Lung (tissue), 12 donors: ENCODE measurements around the gene CTXN1. TPM values are rescaled to one million over a fixed set of nuclear protein-coding genes. Genes with fewer than 3 reads are reported as not detected.

Experiments used
- ATAC-seq: fragments of 200-7000 bp; cut with Tn5 transposase; one replicate; pipeline ENCODE4 v1.9.1; 2020; ENCODE audit warnings: moderate number of reproducible peaks; ENCODE audit not compliant: insufficient read depth, low FRiP score
- DNase-seq, 3 donors: peaks; one replicate each; pipeline ENCODE4 v3.0.0-alpha.2; 2013 to 2017
- H3K27ac ChIP-seq, 2 donors: one replicate each; pipeline ENCODE4 v1.5.1; 2013; ENCODE audit warnings: mild to moderate bottlenecking in 2 of 2, moderate library complexity in 2 of 2, control low read depth in 1 of 2, inconsistent platforms in 1 of 2, low read depth in 1 of 2, low read length in 1 of 2
- H3K27me3 ChIP-seq, 3 donors: one replicate each; pipeline ENCODE4 v1.5.1; 2013; ENCODE audit warnings: low read length in 2 of 3; ENCODE audit not compliant: control insufficient read depth in 3 of 3, insufficient read depth in 3 of 3
- H3K36me3 ChIP-seq, 4 donors: one replicate each; pipeline ENCODE4 v1.5.1; 2013; ENCODE audit warnings: low read length in 4 of 4, mild to moderate bottlenecking in 1 of 4, moderate library complexity in 1 of 4; ENCODE audit not compliant: control insufficient read depth in 4 of 4, insufficient read depth in 4 of 4
- H3K4me1 ChIP-seq, 5 donors: one replicate each; pipeline ENCODE4 v1.5.1; 2013; ENCODE audit warnings: low read length in 5 of 5, mild to moderate bottlenecking in 2 of 5, moderate library complexity in 1 of 5; ENCODE audit not compliant: control insufficient read depth in 5 of 5, insufficient read depth in 5 of 5
- H3K4me3 ChIP-seq: one replicate; pipeline ENCODE4 v1.5.1; 2013; ENCODE audit warnings: mild to moderate bottlenecking, control low read depth, moderate library complexity
- H3K9ac ChIP-seq, 2 donors: one replicate each; pipeline ENCODE4 v1.5.1; 2013; ENCODE audit warnings: low read length in 2 of 2, control low read depth in 1 of 2; ENCODE audit not compliant: insufficient read depth in 1 of 2
- H3K9me3 ChIP-seq, 4 donors: one replicate each; pipeline ENCODE4 v1.5.1; 2013; ENCODE audit warnings: low read length in 3 of 4, mild to moderate bottlenecking in 1 of 4, moderate library complexity in 1 of 4; ENCODE audit not compliant: control insufficient read depth in 4 of 4, insufficient read depth in 3 of 4
- CTCF ChIP-seq: IDR thresholded peaks from 2 replicates; pipeline ENCODE4 v1.5.1; 2012; ENCODE audit warnings: mild to moderate bottlenecking; ENCODE audit errors: control extremely low read depth, extremely low read depth
- WGBS, 2 donors: extraction: QIAGEN DNeasy Blood & Tissue Kit; methylation state at CpG; one replicate each; pipeline ENCODE4 v1.1.7; 2013; 5-methylcytosine and 5-hydroxymethylcytosine counted together
- polyA plus RNA-seq, 2 donors: library from polyadenylated mRNA; stranded (reverse); fragments of 200-250 nt; gene quantifications; one replicate each; pipeline ENCODE4 v1.2.1, GENCODE V29; 2013
- total RNA-seq, 2 donors: library from RNA; depleted of rRNA in 1 of 2; stranded (reverse); fragments of >200 nt in 1 of 2; gene quantifications; one replicate each; pipeline ENCODE4 v1.2.1, GENCODE V29; 2014 to 2021
- donor health status: control.
- donor health status: control.
- donor health status: Bipolar disorder and iron deficiency.
- donor health status: healthy.
- donor health status: DM: yes; HTN: yes; CAD: no.

Gene CTXN1
- total and polyA plus RNA-seq, 4 donors, result 4.3 to 25.9 (median 6.9) TPM

DNA sequence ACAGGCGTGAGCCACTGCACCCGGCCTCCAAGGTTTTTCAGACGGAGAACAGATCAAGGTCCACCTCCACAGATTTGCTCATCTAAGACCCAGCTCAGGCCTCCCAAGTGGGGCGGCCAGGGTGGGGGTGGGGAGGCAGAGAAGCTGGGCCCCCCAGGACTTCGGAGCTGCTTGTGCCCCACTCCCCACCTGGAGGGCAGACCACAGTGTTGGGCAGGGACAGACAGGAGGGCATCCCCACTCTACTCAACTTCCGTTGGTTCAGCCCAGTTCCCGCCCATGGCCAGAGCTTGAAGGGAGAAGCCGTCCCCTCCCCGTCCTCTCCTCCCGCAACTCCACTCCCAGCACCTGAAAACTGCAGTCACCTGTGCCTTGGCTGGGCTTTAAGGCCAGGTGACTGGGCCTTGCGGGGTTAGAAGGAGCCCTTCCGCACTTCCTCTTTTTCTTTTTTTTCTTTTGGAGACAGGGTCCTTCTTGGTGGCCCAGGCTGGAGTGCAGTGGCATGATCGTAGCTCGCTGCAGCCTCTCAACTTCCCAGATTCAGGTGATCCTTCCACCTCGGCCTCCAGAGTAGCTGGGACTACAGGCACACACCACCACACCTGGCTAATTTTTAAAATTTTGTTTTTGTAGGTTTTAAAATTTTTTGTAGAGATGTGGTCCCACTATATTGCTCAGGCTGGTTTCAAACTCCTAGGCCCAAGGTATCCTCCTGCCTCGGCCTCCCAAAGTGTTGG is 38.4 kb downstream of the CTXN1 start:
- Histone ChIP-seq H3K9me3 (no peaks in the 10 kb centered on the region), H3K4me1 (no peaks in the 10 kb centered on the region), H3K27ac (no peak overlapping the region), H3K36me3 (no peaks in the 10 kb centered on the region), H3K27me3 (no peaks in the 10 kb centered on the region), H3K9ac (no peak overlapping the region), H3K4me3 (no peak overlapping the region)
- WGBS, 2 donors, result 77 to 80% methylated on average over 16 of the region's 16 CpGs
- TF ChIP-seq CTCF, result no peak
- DNase-seq (no peak), ATAC-seq (no peak)

DNA sequence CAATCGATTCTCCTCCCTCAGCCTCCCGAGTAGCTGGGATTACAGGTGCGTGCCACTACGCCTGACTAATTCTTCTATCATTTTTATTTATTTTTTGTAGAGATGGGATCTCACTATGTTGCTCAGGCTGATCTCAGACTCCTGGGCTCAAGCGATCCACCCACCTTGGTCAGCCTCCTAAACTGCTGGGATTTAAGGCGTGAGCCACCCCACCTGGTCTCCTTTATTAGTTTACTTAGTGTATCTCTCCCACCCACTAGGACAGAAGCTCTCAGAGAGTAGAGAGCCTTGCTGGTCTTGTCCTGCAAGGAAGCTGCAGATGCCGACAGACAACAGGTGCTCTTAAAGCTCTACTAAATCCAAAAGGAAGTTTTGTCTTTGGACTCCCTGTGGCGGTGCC is 40.1 kb downstream of the CTXN1 start:
- no peaks in the 10 kb centered on the region for H3K27me3 ChIP-seq
- ATAC-seq (no peak), DNase-seq (no peak)
- no peak for TF ChIP-seq CTCF
- WGBS, 2 donors, result 87 to 91% methylated on average over 8 of the region's 8 CpGs
- H3K36me3 ChIP-seq, result no peaks in the 10 kb centered on the region
- H3K9ac ChIP-seq, result no peak overlapping the region
- H3K27ac ChIP-seq, result no peak overlapping the region
- H3K4me1 ChIP-seq, result no peaks in the 10 kb centered on the region
- no peak overlapping the region for H3K4me3 ChIP-seq
- peaks cover 0 to 2% (median 0%) of the 10 kb centered on the region in 4 donors for H3K9me3 ChIP-seq

GRCh38 chr19:7883796-7884570 is 42.0 kb downstream of the CTXN1 start:
- Histone ChIP-seq H3K27ac (no peak overlapping the region), H3K36me3 (no peaks in the 10 kb centered on the region), H3K9ac (no peak overlapping the region), H3K9me3 (peaks cover 0 to 2% (median 0%) of the 10 kb centered on the region in 4 donors), H3K4me1 (no peaks in the 10 kb centered on the region), H3K4me3 (no peak overlapping the region), H3K27me3 (no peaks in the 10 kb centered on the region)
- 67 to 73% methylated on average over 2 of the region's 2 CpGs for WGBS, 2 donors
- ATAC-seq, result no peak
- no peak for TF ChIP-seq CTCF
- DNase-seq, result no peak
